HL-60 (cell line): ENCODE measurements around the gene RHOV.

Experiments
- DNase-seq, 2 experiments: peaks; one replicate each; pipeline ENCODE4 v3.0.0-alpha.2; 2010 to 2020; ENCODE audit warnings: low read depth in 1 of 2, low spot score in 1 of 2
- H3K27ac ChIP-seq: fragments of 250-450 bp; sonication (Bioruptor Pico); replicated peaks from 2 replicates; pipeline ENCODE4 v1.5.1; 2020; ENCODE audit warnings: mild to moderate bottlenecking, moderate library complexity
- H3K27me3 ChIP-seq: fragments of 250-450 bp; sonication (Bioruptor Pico); 2 replicates; pipeline ENCODE4 v1.5.1; 2021; ENCODE audit warnings: mild to moderate bottlenecking, moderate library complexity; ENCODE audit not compliant: insufficient read depth, poor library complexity, severe bottlenecking
- H3K4me3 ChIP-seq: replicated peaks from 2 replicates; pipeline ENCODE4 v1.5.1; 2011; ENCODE audit warnings: mild to moderate bottlenecking, control low read depth, low read length; ENCODE audit not compliant: insufficient read depth
- CTCF ChIP-seq: IDR thresholded peaks from one replicate; pipeline ENCODE4 v1.5.1; 2011; ENCODE audit warnings: low read length, control low read depth, inconsistent platforms; ENCODE audit not compliant: insufficient read depth
- GABPA ChIP-seq: IDR thresholded peaks from 2 replicates; pipeline ENCODE4 v1.6.1; 2012; ENCODE audit warnings: low read depth
- POLR2AphosphoS5 ChIP-seq: IDR thresholded peaks from 2 replicates; pipeline ENCODE4 v1.6.1; 2012; ENCODE audit warnings: low read depth
- REST ChIP-seq: IDR thresholded peaks from 2 replicates; pipeline ENCODE4 v1.6.1; 2012; ENCODE audit warnings: low read depth; ENCODE audit not compliant: insufficient replicate concordance
- SPI1 ChIP-seq: IDR thresholded peaks from 2 replicates; pipeline ENCODE4 v1.6.1; 2012; ENCODE audit warnings: low read depth, mild to moderate bottlenecking, borderline replicate concordance

RHOV gene

GRCh38 chr15:40843261-40843884, 30.7 kb downstream of the RHOV start:
- Histone ChIP-seq H3K27ac (no peak overlapping the region), H3K27me3 (peaks cover 4% of the 10 kb centered on the region), H3K4me3 (no peak overlapping the region)
- DNase-seq, result no peak
- TF ChIP-seq GABPA, result no peak
- no peak for TF ChIP-seq CTCF

GRCh38 chr15:40841741-40842140, 32.3 kb downstream of the RHOV start:
- TF ChIP-seq CTCF (no peak), GABPA (no peak), REST (no peak), POLR2AphosphoS5 (no peak), SPI1 (no peak)
- no peak for DNase-seq
- Histone ChIP-seq H3K27me3 (peaks cover 4% of the 10 kb centered on the region), H3K27ac (no peak overlapping the region), H3K4me3 (no peak overlapping the region)

- no peak overlapping the region for H3K4me3 ChIP-seq
- no peak overlapping the region for H3K27ac ChIP-seq
- TF ChIP-seq REST, result no peak
- DNase-seq, result no peak
- H3K27me3 ChIP-seq, result peaks cover 2% of the 10 kb centered on the region
Measured at GRCh38 chr15:40838756-40839155, 35.3 kb downstream of the RHOV start.

GRCh38 chr15:40836020-40836419, 38.0 kb downstream of the RHOV start:
- TF ChIP-seq GABPA (no peak), REST (no peak)
- DNase-seq, result no peak
- H3K27me3 ChIP-seq, result no peaks in the 10 kb centered on the region
- no peak overlapping the region for H3K27ac ChIP-seq
- no peak overlapping the region for H3K4me3 ChIP-seq
